ENCODE data around the gene C12orf75. TPM values are rescaled to one million over a fixed set of nuclear protein-coding genes. Genes with fewer than 3 reads are reported as not detected.

The C12orf75 gene
- total and polyA plus RNA-seq, 5 donors from 2014 or later = 53.0 to 184 (median 86.1) TPM

GRCh38 chr12:105321125-105321524 lies 9.4 kb upstream of the C12orf75 start:
- H3K4me1 ChIP-seq (ENCODE audit: control insufficient read depth, insufficient read depth, low read length, poor library complexity, severe bottlenecking) = no peaks in the 10 kb centered on the region
- H3K9me3 Mint-ChIP-seq = no peaks in the 10 kb centered on the region
- DNase-seq (peak in 1 of 3 donors; percentile 26), ATAC-seq (ENCODE audit: low read depth in 2 of 2) (no peak)
- no peak overlapping the region for H3K4me3 Mint-ChIP-seq
- H3K27ac ChIP-seq (ENCODE audit: insufficient read depth, low read length, poor library complexity, severe bottlenecking) = no peak overlapping the region
- H3K36me3 ChIP-seq (ENCODE audit: control insufficient read depth, insufficient read depth, low read length) = no peaks in the 10 kb centered on the region
- peaks cover 0 to 9% (median 3%) of the 10 kb centered on the region in 4 donors for H3K4me1 Mint-ChIP-seq
- no peak overlapping the region for H3K4me3 ChIP-seq (ENCODE audit: low read depth, low read length)
- no peaks in the 10 kb centered on the region for H3K9me3 ChIP-seq (ENCODE audit: control insufficient read depth in 2 of 2, low read length in 2 of 2)
- no peaks in the 10 kb centered on the region for H3K27me3 Mint-ChIP-seq
- no peaks in the 10 kb centered on the region for H3K27me3 ChIP-seq (ENCODE audit: control insufficient read depth, insufficient read depth, low read length)
- peak overlapping the region in 1 of 3 donors; percentile 6 for H3K27ac Mint-ChIP-seq
- no peaks in the 10 kb centered on the region for H3K36me3 Mint-ChIP-seq

GRCh38 chr12:105322070-105322469 lies 8.4 kb upstream of the C12orf75 start:
- Mint-ChIP-seq H3K36me3 (no peaks in the 10 kb centered on the region), H3K27me3 (no peaks in the 10 kb centered on the region), H3K4me3 (no peak overlapping the region), H3K27ac (no peak overlapping the region), H3K9me3 (no peaks in the 10 kb centered on the region), H3K4me1 (peaks cover 0 to 14% (median 5%) of the 10 kb centered on the region in 4 donors)
- Histone ChIP-seq H3K27me3 (ENCODE audit: control insufficient read depth, insufficient read depth, low read length) (no peaks in the 10 kb centered on the region), H3K4me3 (ENCODE audit: low read depth, low read length) (no peak overlapping the region), H3K36me3 (ENCODE audit: control insufficient read depth, insufficient read depth, low read length) (no peaks in the 10 kb centered on the region), H3K27ac (ENCODE audit: insufficient read depth, low read length, poor library complexity, severe bottlenecking) (no peak overlapping the region), H3K9me3 (ENCODE audit: control insufficient read depth in 2 of 2, low read length in 2 of 2) (no peaks in the 10 kb centered on the region), H3K4me1 (ENCODE audit: control insufficient read depth, insufficient read depth, low read length, poor library complexity, severe bottlenecking) (no peaks in the 10 kb centered on the region)
- ATAC-seq (ENCODE audit: low read depth in 2 of 2) (no peak), DNase-seq (no peak)

- H3K9me3 ChIP-seq (ENCODE audit: control insufficient read depth in 2 of 2, low read length in 2 of 2) = no peaks in the 10 kb centered on the region
- H3K4me3 ChIP-seq (ENCODE audit: low read depth, low read length) = no peak overlapping the region
- ATAC-seq (ENCODE audit: low read depth in 2 of 2) (no peak), DNase-seq (no peak)
- Mint-ChIP-seq H3K27me3 (no peaks in the 10 kb centered on the region), H3K9me3 (no peaks in the 10 kb centered on the region), H3K27ac (peak overlapping the region in 1 of 3 donors; percentile 4), H3K4me1 (peaks cover 7 to 31% (median 16%) of the 10 kb centered on the region in 4 donors), H3K4me3 (no peak overlapping the region), H3K36me3 (no peaks in the 10 kb centered on the region)
- H3K27me3 ChIP-seq (ENCODE audit: control insufficient read depth, insufficient read depth, low read length) = no peaks in the 10 kb centered on the region
- H3K4me1 ChIP-seq (ENCODE audit: control insufficient read depth, insufficient read depth, low read length, poor library complexity, severe bottlenecking) = peaks cover 8% of the 10 kb centered on the region
- H3K36me3 ChIP-seq (ENCODE audit: control insufficient read depth, insufficient read depth, low read length) = no peaks in the 10 kb centered on the region
- no peak overlapping the region for H3K27ac ChIP-seq (ENCODE audit: insufficient read depth, low read length, poor library complexity, severe bottlenecking)
These were observed 5.8 kb upstream of the C12orf75 start for GRCh38 chr12:105324704-105325103.

- ATAC-seq (ENCODE audit: low read depth in 2 of 2) (no peak), DNase-seq (no peak)
- H3K9me3 ChIP-seq (ENCODE audit: control insufficient read depth in 2 of 2, low read length in 2 of 2) = no peaks in the 10 kb centered on the region
- H3K36me3 ChIP-seq (ENCODE audit: control insufficient read depth, insufficient read depth, low read length) = no peaks in the 10 kb centered on the region
- H3K27ac Mint-ChIP-seq = peak overlapping the region in 1 of 3 donors; percentile 4
- no peak overlapping the region for H3K4me3 ChIP-seq (ENCODE audit: low read depth, low read length)
- H3K9me3 Mint-ChIP-seq = no peaks in the 10 kb centered on the region
- H3K27me3 ChIP-seq (ENCODE audit: control insufficient read depth, insufficient read depth, low read length) = no peaks in the 10 kb centered on the region
- H3K4me1 ChIP-seq (ENCODE audit: control insufficient read depth, insufficient read depth, low read length, poor library complexity, severe bottlenecking) = peaks cover 12% of the 10 kb centered on the region
- H3K4me3 Mint-ChIP-seq = no peak overlapping the region
- no peaks in the 10 kb centered on the region for H3K36me3 Mint-ChIP-seq
- H3K4me1 Mint-ChIP-seq = peaks cover 11 to 35% (median 20%) of the 10 kb centered on the region in 4 donors
- H3K27me3 Mint-ChIP-seq = no peaks in the 10 kb centered on the region
- no peak overlapping the region for H3K27ac ChIP-seq (ENCODE audit: insufficient read depth, low read length, poor library complexity, severe bottlenecking)
These were observed 5.4 kb upstream of the C12orf75 start for GRCh38 chr12:105325117-105325516.

GRCh38 chr12:105329926-105330282 lies 587 bp upstream of the C12orf75 start:
- H3K27ac Mint-ChIP-seq = peak overlapping the region; percentile 70 to 91 (median 85)
- H3K4me1 ChIP-seq (ENCODE audit: control insufficient read depth, insufficient read depth, low read length, poor library complexity, severe bottlenecking) = peaks cover 39% of the 10 kb centered on the region
- peak in 1 of 3 donors; percentile 6 for DNase-seq

GRCh38 chr12:105330931-105331804 lies 677 bp downstream of the C12orf75 start:
- H3K36me3 Mint-ChIP-seq = peaks cover 2% of the 10 kb centered on the region
- peak overlapping the region; percentile 90 to 96 (median 96) for H3K4me3 Mint-ChIP-seq
- H3K4me3 ChIP-seq (ENCODE audit: low read depth, low read length) = peak overlapping the region; percentile 80
- no peaks in the 10 kb centered on the region for H3K9me3 Mint-ChIP-seq
- no peaks in the 10 kb centered on the region for H3K36me3 ChIP-seq (ENCODE audit: control insufficient read depth, insufficient read depth, low read length)
- peaks cover 31 to 73% (median 41%) of the 10 kb centered on the region in 4 donors for H3K4me1 Mint-ChIP-seq
- H3K4me1 ChIP-seq (ENCODE audit: control insufficient read depth, insufficient read depth, low read length, poor library complexity, severe bottlenecking) = peaks cover 39% of the 10 kb centered on the region
- H3K27me3 Mint-ChIP-seq = peaks cover 4% of the 10 kb centered on the region
- no peaks in the 10 kb centered on the region for H3K9me3 ChIP-seq (ENCODE audit: control insufficient read depth in 2 of 2, low read length in 2 of 2)
- H3K27ac Mint-ChIP-seq = peak overlapping the region; percentile 58 to 78 (median 65)
- H3K27me3 ChIP-seq (ENCODE audit: control insufficient read depth, insufficient read depth, low read length) = no peaks in the 10 kb centered on the region
- peak overlapping the region; percentile 79 for H3K27ac ChIP-seq (ENCODE audit: insufficient read depth, low read length, poor library complexity, severe bottlenecking)
- no peak for ATAC-seq (ENCODE audit: low read depth in 2 of 2)
- peak; percentile 28 to 46 (median 44) for DNase-seq

More at GRCh38 chr12:105329926-105330282, 587 bp upstream of the C12orf75 start:
- peak overlapping the region; percentile 86 to 95 (median 88) for H3K4me3 Mint-ChIP-seq
- peaks cover 4% of the 10 kb centered on the region for H3K27me3 Mint-ChIP-seq
- Histone ChIP-seq H3K4me3 (ENCODE audit: low read depth, low read length) (peak overlapping the region; percentile 71), H3K9me3 (ENCODE audit: control insufficient read depth in 2 of 2, low read length in 2 of 2) (no peaks in the 10 kb centered on the region), H3K36me3 (ENCODE audit: control insufficient read depth, insufficient read depth, low read length) (no peaks in the 10 kb centered on the region), H3K27me3 (ENCODE audit: control insufficient read depth, insufficient read depth, low read length) (no peaks in the 10 kb centered on the region), H3K27ac (ENCODE audit: insufficient read depth, low read length, poor library complexity, severe bottlenecking) (peak overlapping the region; percentile 79)
- H3K9me3 Mint-ChIP-seq = no peaks in the 10 kb centered on the region
- H3K36me3 Mint-ChIP-seq = no peaks in the 10 kb centered on the region
- H3K4me1 Mint-ChIP-seq = peaks cover 25 to 64% (median 37%) of the 10 kb centered on the region in 4 donors
- peak; percentile 19 to 23 for ATAC-seq (ENCODE audit: low read depth in 2 of 2)

- DNase-seq (peak in 1 of 3 donors; percentile 70), ATAC-seq (ENCODE audit: low read depth in 2 of 2) (peak in 1 of 2 donors; percentile 11)
- no peaks in the 10 kb centered on the region for H3K36me3 ChIP-seq (ENCODE audit: control insufficient read depth, insufficient read depth, low read length)
- peaks cover 4% of the 10 kb centered on the region for H3K27me3 Mint-ChIP-seq
- peaks cover 39% of the 10 kb centered on the region for H3K4me1 ChIP-seq (ENCODE audit: control insufficient read depth, insufficient read depth, low read length, poor library complexity, severe bottlenecking)
- H3K4me3 ChIP-seq (ENCODE audit: low read depth, low read length) = peak overlapping the region; percentile 80
- peaks cover 31 to 75% (median 45%) of the 10 kb centered on the region in 4 donors for H3K4me1 Mint-ChIP-seq
- no peaks in the 10 kb centered on the region for H3K9me3 ChIP-seq (ENCODE audit: control insufficient read depth in 2 of 2, low read length in 2 of 2)
- H3K36me3 Mint-ChIP-seq = peaks cover 7% of the 10 kb centered on the region
- peaks cover 0 to 1% (median 0%) of the 10 kb centered on the region in 7 donors for H3K9me3 Mint-ChIP-seq
- H3K27ac Mint-ChIP-seq = peak overlapping the region; percentile 58 to 78 (median 65)
- peak overlapping the region; percentile 79 for H3K27ac ChIP-seq (ENCODE audit: insufficient read depth, low read length, poor library complexity, severe bottlenecking)
- no peaks in the 10 kb centered on the region for H3K27me3 ChIP-seq (ENCODE audit: control insufficient read depth, insufficient read depth, low read length)
- H3K4me3 Mint-ChIP-seq = peak overlapping the region; percentile 90 to 96 (median 96)
These were observed 1.3 kb downstream of the C12orf75 start for GRCh38 chr12:105331805-105332251.
